ENCODE data around the gene INF2.

The INF2 gene

GRCh38 chr14:104710071-104710735, 20.8 kb downstream of the INF2 start:
- no peaks in the 10 kb centered on the region for H3K9me3 Mint-ChIP-seq
- peaks cover 7% of the 10 kb centered on the region for H3K4me1 Mint-ChIP-seq
- no peak overlapping the region for H3K27ac Mint-ChIP-seq
- TF ChIP-seq CTCF (IDR thresholded peaks at IDR 0.05; ENCODE audit: unreplicated experiment in 3 of 3) = no peak
- H3K36me3 Mint-ChIP-seq (ENCODE audit: low read depth) = no peaks in the 10 kb centered on the region
- no peak overlapping the region for H3K4me3 Mint-ChIP-seq
- no peaks in the 10 kb centered on the region for H3K27me3 Mint-ChIP-seq (ENCODE audit: low read depth)

GRCh38 chr14:104712881-104713734, 23.7 kb downstream of the INF2 start:
- Mint-ChIP-seq H3K4me1 (peaks cover 7% of the 10 kb centered on the region), H3K36me3 (ENCODE audit: low read depth) (peaks cover 8% of the 10 kb centered on the region), H3K4me3 (no peak overlapping the region), H3K9me3 (no peaks in the 10 kb centered on the region), H3K27me3 (ENCODE audit: low read depth) (no peaks in the 10 kb centered on the region), H3K27ac (no peak overlapping the region)
- no peak for TF ChIP-seq CTCF (IDR thresholded peaks at IDR 0.05; ENCODE audit: unreplicated experiment in 3 of 3)

GRCh38 chr14:104714066-104714465, 24.6 kb downstream of the INF2 start:
- no peak for TF ChIP-seq CTCF (IDR thresholded peaks at IDR 0.05; ENCODE audit: unreplicated experiment in 3 of 3)
- Mint-ChIP-seq H3K9me3 (no peaks in the 10 kb centered on the region), H3K4me1 (peaks cover under 1% of the 10 kb centered on the region), H3K4me3 (no peak overlapping the region), H3K36me3 (ENCODE audit: low read depth) (peaks cover 8% of the 10 kb centered on the region), H3K27ac (no peak overlapping the region), H3K27me3 (ENCODE audit: low read depth) (no peaks in the 10 kb centered on the region)

- Mint-ChIP-seq H3K4me3 (no peak overlapping the region), H3K27me3 (ENCODE audit: low read depth) (no peaks in the 10 kb centered on the region), H3K36me3 (ENCODE audit: low read depth) (peaks cover 9% of the 10 kb centered on the region), H3K4me1 (no peaks in the 10 kb centered on the region), H3K27ac (no peak overlapping the region), H3K9me3 (no peaks in the 10 kb centered on the region)
- no peak for TF ChIP-seq CTCF (IDR thresholded peaks at IDR 0.05; ENCODE audit: unreplicated experiment in 3 of 3)
Observed at GRCh38 chr14:104714681-104715080, 25.3 kb downstream of the INF2 start.

GRCh38 chr14:104715416-104715815, 26.0 kb downstream of the INF2 start:
- H3K4me3 Mint-ChIP-seq = no peak overlapping the region
- no peak for TF ChIP-seq CTCF (IDR thresholded peaks at IDR 0.05; ENCODE audit: unreplicated experiment in 3 of 3)
- no peaks in the 10 kb centered on the region for H3K9me3 Mint-ChIP-seq
- H3K27ac Mint-ChIP-seq = no peak overlapping the region
- H3K36me3 Mint-ChIP-seq (ENCODE audit: low read depth) = peaks cover 13% of the 10 kb centered on the region
- no peaks in the 10 kb centered on the region for H3K4me1 Mint-ChIP-seq
- H3K27me3 Mint-ChIP-seq (ENCODE audit: low read depth) = no peaks in the 10 kb centered on the region
